Breast epithelium (tissue), 3 donors: ENCODE data around the gene ADGRA1.

Experiments
- CTCF ChIP-seq, 3 donors: fragments of 450-650 bp; IDR thresholded peaks; one replicate each; pipeline ENCODE4 v1.5.1; 2016 to 2017; ENCODE audit warnings: antibody characterized with exemption in 3 of 3, mild to moderate bottlenecking in 3 of 3, moderate library complexity in 3 of 3
- POLR2A ChIP-seq: fragments of 450-650 bp; IDR thresholded peaks from one replicate; pipeline ENCODE4 v1.6.1; 2016; ENCODE audit warnings: antibody characterized with exemption, mild to moderate bottlenecking, moderate library complexity

- TF ChIP-seq CTCF (IDR thresholded peaks at IDR 0.05) (no peak), POLR2A (no peak)
These were observed 6.1 kb upstream of the ADGRA1 start for GRCh38 chr10:133081636-133082035.
